ENCODE results near the gene CYBC1. TPM values are rescaled to one million over a fixed set of nuclear protein-coding genes. Genes with fewer than 3 reads are reported as not detected.
A peak's percentile ranks its signal among the peaks of the same experiment; 100 is the strongest.

Gene CYBC1
- total and polyA plus RNA-seq, 2 of the 4 experiments (the other 2 are of a cell fraction): 75.1 to 76.7 TPM

DNA sequence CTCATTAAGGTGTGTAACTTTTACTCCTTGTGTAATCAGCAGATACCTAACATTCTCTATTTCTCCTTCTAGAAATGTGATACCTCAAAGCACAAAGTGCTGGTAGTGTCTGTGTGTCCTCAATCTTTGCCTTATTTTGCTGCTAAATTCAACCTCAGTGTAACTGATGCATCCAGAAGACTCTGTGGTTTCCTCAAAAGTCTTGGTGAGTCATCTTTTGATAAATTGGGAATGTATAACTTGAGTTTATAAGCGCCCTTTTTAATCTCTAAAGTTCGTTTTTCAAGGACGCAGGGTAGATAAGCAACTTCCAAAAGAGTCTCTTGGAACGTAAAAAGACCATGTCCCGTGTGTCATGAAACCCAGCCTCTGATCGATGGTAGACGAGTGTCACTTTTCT is 18.1 kb upstream of the CYBC1 start:
- H3K36me3 ChIP-seq (ENCODE audit: control insufficient read depth, insufficient read depth, low read length): peaks cover 44% of the 10 kb centered on the region
- H2AK9ac ChIP-seq (replicated peaks; ENCODE audit: low read depth, low read length, poor library complexity): no peak overlapping the region
- CTCF ChIA-PET: no interaction called here
- H3K9me1 ChIP-seq (ENCODE audit: insufficient read depth, low read length): peaks cover 3% of the 10 kb centered on the region; the same call in 1 of the 2 replicates
- no peak overlapping the region for H3K4me3 ChIP-seq (ENCODE audit: insufficient read depth, low read depth, low read length)
- in situ Hi-C loops (cut with MboI; ENCODE audit: low sequenced_read_pairs): no loop called here
- dilution Hi-C loops (cut with HindIII; ENCODE audit: low sequenced_read_pairs, unreplicated experiment): no loop called here
- no peak overlapping the region for H3K14ac ChIP-seq (replicated peaks; ENCODE audit: low read depth, low read length)
- H3K27me3 ChIP-seq (ENCODE audit: control insufficient read depth, insufficient read depth, low read length): no peaks in the 10 kb centered on the region
- intact Hi-C loops (cut with micrococcal nuclease): no loop called here
- no TSS peak for BruUV-seq (replicated peaks)
- no peak overlapping the region for H2AK5ac ChIP-seq (ENCODE audit: low read depth, low read length)
- no peak overlapping the region for H3K4me2 ChIP-seq (ENCODE audit: low read depth, low read length)
- no peak overlapping the region for H3K27ac ChIP-seq (ENCODE audit: insufficient read depth, low read length)
- 100% methylated on average over 4 of the region's 7 CpGs; no CpG with 5 or more reads in 1 of the 2 experiments for WGBS, 2 experiments (ENCODE audit: extremely low coverage in 2 of 2, insufficient read length in 1 of 2)
- peak; percentile 21 for DNase-seq
- no peak overlapping the region for H3K9ac ChIP-seq (ENCODE audit: low read depth, low read length)
- no peak overlapping the region for H2AFZ ChIP-seq (replicated peaks; ENCODE audit: low read length, poor library complexity)
- no peak overlapping the region for H4K91ac ChIP-seq (ENCODE audit: insufficient read depth, low read depth, low read length)
- no peak overlapping the region for H3K4ac ChIP-seq (ENCODE audit: low read depth, low read length)
- H3K56ac ChIP-seq (ENCODE audit: extremely low read depth, insufficient read depth, low read length): no peak overlapping the region
- H2BK5ac ChIP-seq (ENCODE audit: low read depth, low read length, poor library complexity, severe bottlenecking): no peak overlapping the region
- H3K4me1 ChIP-seq (ENCODE audit: control insufficient read depth, insufficient read depth, low read length): no peaks in the 10 kb centered on the region
- no peak overlapping the region for H2BK120ac ChIP-seq (ENCODE audit: low read depth, low read length)
- H4K20me1 ChIP-seq (ENCODE audit: insufficient read depth, low read length): no peaks in the 10 kb centered on the region
- H3K79me1 ChIP-seq (ENCODE audit: low read depth in 1 of 2, low read length in 2 of 2): peaks cover 4 to 7% of the 10 kb centered on the region in 2 experiments; a peak in 2 of 4 replicates
- no peak overlapping the region for H3K18ac ChIP-seq (ENCODE audit: low read depth, low read length)
- no peak overlapping the region for H2BK15ac ChIP-seq (ENCODE audit: low read depth, low read length)
- no peak overlapping the region for H4K8ac ChIP-seq (ENCODE audit: low read depth in 2 of 2, low read length in 2 of 2)
- no peak; the same call in 1 of the 2 replicates for ATAC-seq (ENCODE audit: low read depth)
- POLR2A ChIA-PET (ENCODE audit: unreplicated experiment): no interaction called here
- H4K5ac ChIP-seq (ENCODE audit: low read depth, low read length): no peak overlapping the region
- H3K9me3 ChIP-seq (ENCODE audit: control insufficient read depth, insufficient read depth, low read length): no peaks in the 10 kb centered on the region
- no peak overlapping the region for H3K23ac ChIP-seq (ENCODE audit: low read depth, low read length)
- no peak overlapping the region for H2BK20ac ChIP-seq (ENCODE audit: low read depth, low read length)
- TF ChIP-seq FOS (IDR thresholded peaks at IDR 0.05; ENCODE audit: low read depth, low read length): no peak
- TF ChIP-seq POLR2A (IDR thresholded peaks at IDR 0.05; ENCODE audit: low read depth, low read length): no peak
- TF ChIP-seq MAFK (IDR thresholded peaks at IDR 0.05; ENCODE audit: low read depth, low read length): no peak
- TF ChIP-seq MAZ (IDR thresholded peaks at IDR 0.05; ENCODE audit: borderline replicate concordance, low read depth, low read length): no peak
- TF ChIP-seq BHLHE40 (IDR thresholded peaks at IDR 0.05; ENCODE audit: low read depth, low read length): no peak
- TF ChIP-seq RAD21 (IDR thresholded peaks at IDR 0.05; ENCODE audit: low read length): no peak
- no peak for TF ChIP-seq RCOR1 (IDR thresholded peaks at IDR 0.05; ENCODE audit: insufficient replicate concordance, low read length)
- no peak for TF ChIP-seq CEBPB (IDR thresholded peaks at IDR 0.05; ENCODE audit: low read depth, low read length)
- TF ChIP-seq, protein P1, sequence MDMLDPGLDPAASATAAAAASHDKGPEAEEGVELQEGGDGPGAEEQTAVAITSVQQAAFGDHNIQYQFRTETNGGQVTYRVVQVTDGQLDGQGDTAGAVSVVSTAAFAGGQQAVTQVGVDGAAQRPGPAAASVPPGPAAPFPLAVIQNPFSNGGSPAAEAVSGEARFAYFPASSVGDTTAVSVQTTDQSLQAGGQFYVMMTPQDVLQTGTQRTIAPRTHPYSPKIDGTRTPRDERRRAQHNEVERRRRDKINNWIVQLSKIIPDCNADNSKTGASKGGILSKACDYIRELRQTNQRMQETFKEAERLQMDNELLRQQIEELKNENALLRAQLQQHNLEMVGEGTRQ (IDR thresholded peaks at IDR 0.05; ENCODE audit: low read depth, low read length): no peak
- TF ChIP-seq CHD1 (IDR thresholded peaks at IDR 0.05; ENCODE audit: low read depth, low read length): no peak
- no peak for TF ChIP-seq NFE2L2 (IDR thresholded peaks at IDR 0.05; ENCODE audit: low read depth, low read length)
- TF ChIP-seq MXI1 (IDR thresholded peaks at IDR 0.05; ENCODE audit: borderline replicate concordance, low read depth, low read length): no peak
- TF ChIP-seq, protein P2, sequence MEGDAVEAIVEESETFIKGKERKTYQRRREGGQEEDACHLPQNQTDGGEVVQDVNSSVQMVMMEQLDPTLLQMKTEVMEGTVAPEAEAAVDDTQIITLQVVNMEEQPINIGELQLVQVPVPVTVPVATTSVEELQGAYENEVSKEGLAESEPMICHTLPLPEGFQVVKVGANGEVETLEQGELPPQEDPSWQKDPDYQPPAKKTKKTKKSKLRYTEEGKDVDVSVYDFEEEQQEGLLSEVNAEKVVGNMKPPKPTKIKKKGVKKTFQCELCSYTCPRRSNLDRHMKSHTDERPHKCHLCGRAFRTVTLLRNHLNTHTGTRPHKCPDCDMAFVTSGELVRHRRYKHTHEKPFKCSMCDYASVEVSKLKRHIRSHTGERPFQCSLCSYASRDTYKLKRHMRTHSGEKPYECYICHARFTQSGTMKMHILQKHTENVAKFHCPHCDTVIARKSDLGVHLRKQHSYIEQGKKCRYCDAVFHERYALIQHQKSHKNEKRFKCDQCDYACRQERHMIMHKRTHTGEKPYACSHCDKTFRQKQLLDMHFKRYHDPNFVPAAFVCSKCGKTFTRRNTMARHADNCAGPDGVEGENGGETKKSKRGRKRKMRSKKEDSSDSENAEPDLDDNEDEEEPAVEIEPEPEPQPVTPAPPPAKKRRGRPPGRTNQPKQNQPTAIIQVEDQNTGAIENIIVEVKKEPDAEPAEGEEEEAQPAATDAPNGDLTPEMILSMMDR (conservative IDR thresholded peaks at IDR 0.05; ENCODE audit: low read depth, low read length): no peak
- TF ChIP-seq, protein P3, sequence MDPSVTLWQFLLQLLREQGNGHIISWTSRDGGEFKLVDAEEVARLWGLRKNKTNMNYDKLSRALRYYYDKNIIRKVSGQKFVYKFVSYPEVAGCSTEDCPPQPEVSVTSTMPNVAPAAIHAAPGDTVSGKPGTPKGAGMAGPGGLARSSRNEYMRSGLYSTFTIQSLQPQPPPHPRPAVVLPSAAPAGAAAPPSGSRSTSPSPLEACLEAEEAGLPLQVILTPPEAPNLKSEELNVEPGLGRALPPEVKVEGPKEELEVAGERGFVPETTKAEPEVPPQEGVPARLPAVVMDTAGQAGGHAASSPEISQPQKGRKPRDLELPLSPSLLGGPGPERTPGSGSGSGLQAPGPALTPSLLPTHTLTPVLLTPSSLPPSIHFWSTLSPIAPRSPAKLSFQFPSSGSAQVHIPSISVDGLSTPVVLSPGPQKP (IDR thresholded peaks at IDR 0.05; ENCODE audit: borderline replicate concordance, low read depth, low read length): no peak
- no peak for TF ChIP-seq SMC3 (IDR thresholded peaks at IDR 0.05; ENCODE audit: low read depth, low read length)
- no peak for TF ChIP-seq RFX5 (IDR thresholded peaks at IDR 0.05; ENCODE audit: low read depth, low read length)

All from IMR-90 (cell line).